Aorta (tissue), 5 donors: ENCODE measurements around the gene VASN. TPM values are rescaled to one million over a fixed set of nuclear protein-coding genes. Genes with fewer than 3 reads are reported as not detected.
A peak's percentile ranks its signal among the peaks of the same experiment; 100 is the strongest.

Experiments used
- ATAC-seq: fragments of 200-7000 bp; cut with Tn5 transposase; one replicate; pipeline ENCODE4 v1.9.1; 2022; ENCODE audit warnings: moderate library complexity; ENCODE audit not compliant: low FRiP score
- DNase-seq, 2 donors: peaks; one replicate each; pipeline ENCODE4 v3.0.0-alpha.2; 2020
- H3K27ac ChIP-seq, 2 donors: one replicate each; pipeline ENCODE4 v1.5.1; 2013; ENCODE audit warnings: low read length in 2 of 2, mild to moderate bottlenecking in 2 of 2, moderate library complexity in 2 of 2, control low read depth in 1 of 2, inconsistent platforms in 1 of 2, low read depth in 1 of 2
- H3K27me3 ChIP-seq, 2 donors: one replicate each; pipeline ENCODE4 v1.6.1; 2013; ENCODE audit warnings: control low read depth in 1 of 2, low read length in 1 of 2, mild to moderate bottlenecking in 1 of 2, moderate library complexity in 1 of 2; ENCODE audit not compliant: insufficient read depth in 2 of 2, control insufficient read depth in 1 of 2
- H3K36me3 ChIP-seq, 2 donors: one replicate each; pipeline ENCODE4 v1.6.1; 2013; ENCODE audit warnings: control low read depth in 1 of 2, low read length in 1 of 2, mild to moderate bottlenecking in 1 of 2; ENCODE audit not compliant: insufficient read depth in 2 of 2, control insufficient read depth in 1 of 2
- H3K4me1 ChIP-seq, 2 donors: one replicate each; pipeline ENCODE4 v1.6.1; 2013; ENCODE audit warnings: low read length in 2 of 2, control low read depth in 1 of 2, mild to moderate bottlenecking in 1 of 2, moderate library complexity in 1 of 2; ENCODE audit not compliant: insufficient read depth in 2 of 2, control insufficient read depth in 1 of 2
- H3K4me3 ChIP-seq, 2 donors: one replicate each; pipeline ENCODE4 v1.5.1; 2013; ENCODE audit warnings: low read length in 2 of 2, control low read depth in 1 of 2, mild to moderate bottlenecking in 1 of 2
- H3K9me3 ChIP-seq: one replicate; pipeline ENCODE4 v1.6.1; 2013; ENCODE audit warnings: mild to moderate bottlenecking, low read length; ENCODE audit not compliant: control insufficient read depth
- WGBS, 2 donors: extraction: QIAGEN DNeasy Blood & Tissue Kit; methylation state at CpG; one replicate each; pipeline ENCODE4 v1.1.7; 2013; 5-methylcytosine and 5-hydroxymethylcytosine counted together
- intact Hi-C, 2 donors: fragments of 100-400 bp; cut with DNase I; formaldehyde crosslinking; loops; one replicate each; pipeline versions ENCODE4 v1.14.2 to v1.15.0; 2022
- polyA plus RNA-seq, 2 donors: library from polyadenylated mRNA; stranded (reverse); fragments of 200-250 nt; gene quantifications; one replicate each; pipeline ENCODE4 v1.2.3, GENCODE V29; 2013
- total RNA-seq, 2 donors: library from RNA; stranded (reverse); fragmentation: NEBNext Ultra II Directional; extraction: Animal tissue kit (Norgen Biotek cat#: 25700); gene quantifications; one replicate each; pipeline ENCODE4 v1.2.1, GENCODE V29; 2021
- donor health status: healthy with polysubstance abuse.
- donor health status: Bipolar disorder and iron deficiency.
- donor health status: DM: no; HTN: no; CAD: no.
- donor health status: DM: no; HTN: no; CAD: no.
- donor health status: DM: yes; HTN: yes; CAD: no.

The VASN gene
- total and polyA plus RNA-seq, 4 donors: 21.7 to 120 (median 59.1) TPM

- ATAC-seq (no peak), DNase-seq (no peak)
- Histone ChIP-seq H3K9me3 (no peaks in the 10 kb centered on the region), H3K36me3 (peaks cover 0 to 11% of the 10 kb centered on the region in 2 donors), H3K27me3 (no peaks in the 10 kb centered on the region), H3K27ac (peak overlapping the region; percentile 33 to 91), H3K4me3 (no peak overlapping the region), H3K4me1 (no peaks in the 10 kb centered on the region)
- WGBS, 2 donors: 12 to 14% methylated on average over 12 of the region's 12 CpGs
- intact Hi-C loops: no loop called here
Measured at GRCh38 chr16:4377573-4378154, 6.0 kb downstream of the VASN start.

GRCh38 chr16:4378161-4378666 is 6.6 kb downstream of the VASN start:
- no peak for ATAC-seq
- 17 to 21% methylated on average over 15 of the region's 15 CpGs for WGBS, 2 donors
- H3K36me3 ChIP-seq: peaks cover 0 to 13% of the 10 kb centered on the region in 2 donors
- intact Hi-C loops: no loop called here
- H3K4me1 ChIP-seq: no peaks in the 10 kb centered on the region
- H3K27ac ChIP-seq: peak overlapping the region; percentile 33 to 91
- no peaks in the 10 kb centered on the region for H3K9me3 ChIP-seq
- DNase-seq: peak; percentile 76 to 91
- no peaks in the 10 kb centered on the region for H3K27me3 ChIP-seq
- no peak overlapping the region for H3K4me3 ChIP-seq

GRCh38 chr16:4378999-4379690 is 7.5 kb downstream of the VASN start:
- Histone ChIP-seq H3K4me3 (no peak overlapping the region), H3K9me3 (no peaks in the 10 kb centered on the region), H3K27me3 (no peaks in the 10 kb centered on the region), H3K4me1 (no peaks in the 10 kb centered on the region), H3K36me3 (peaks cover 0 to 13% of the 10 kb centered on the region in 2 donors), H3K27ac (peak overlapping the region; percentile 57 to 91)
- no peak for ATAC-seq
- WGBS, 2 donors: 73 to 76% methylated on average over 21 of the region's 21 CpGs
- peak in 1 of 2 donors; percentile 48 for DNase-seq
- intact Hi-C loops: no loop called here

GRCh38 chr16:4380119-4381063 is 8.7 kb downstream of the VASN start:
- Histone ChIP-seq H3K9me3 (no peaks in the 10 kb centered on the region), H3K4me3 (no peak overlapping the region), H3K27ac (peak overlapping the region; percentile 50 to 60), H3K4me1 (no peaks in the 10 kb centered on the region), H3K36me3 (peaks cover 0 to 13% of the 10 kb centered on the region in 2 donors), H3K27me3 (no peaks in the 10 kb centered on the region)
- DNase-seq: peak; percentile 75 to 87
- intact Hi-C loops: no loop called here
- WGBS, 2 donors: 20 to 21% methylated on average over 26 of the region's 26 CpGs
- ATAC-seq: peak; percentile 4

- DNase-seq: peak; percentile 67 to 89
- Histone ChIP-seq H3K36me3 (peaks cover 0 to 13% of the 10 kb centered on the region in 2 donors), H3K9me3 (no peaks in the 10 kb centered on the region), H3K4me3 (no peak overlapping the region), H3K27ac (peak overlapping the region in 1 of 2 donors; percentile 60), H3K27me3 (no peaks in the 10 kb centered on the region), H3K4me1 (no peaks in the 10 kb centered on the region)
- intact Hi-C loops: no loop called here
- WGBS, 2 donors: 34% methylated on average over 59 of the region's 59 CpGs
- ATAC-seq: no peak
Measured at GRCh38 chr16:4381072-4381934, 9.7 kb downstream of the VASN start.

GRCh38 chr16:4381935-4382794 is 10.5 kb downstream of the VASN start:
- peak overlapping the region in 1 of 2 donors; percentile 12 for H3K27ac ChIP-seq
- 86 to 88% methylated on average over 54 to 55 of the region's 55 CpGs for WGBS, 2 donors
- no peak for ATAC-seq
- peaks cover 0 to 3% of the 10 kb centered on the region in 2 donors for H3K4me1 ChIP-seq
- no peaks in the 10 kb centered on the region for H3K9me3 ChIP-seq
- intact Hi-C loops: no loop called here
- peaks cover 0 to 13% of the 10 kb centered on the region in 2 donors for H3K36me3 ChIP-seq
- peak in 1 of 2 donors; percentile 50 for DNase-seq
- H3K27me3 ChIP-seq: no peaks in the 10 kb centered on the region
- no peak overlapping the region for H3K4me3 ChIP-seq

- WGBS, 2 donors: 34 to 41% methylated on average over 21 of the region's 21 CpGs
- intact Hi-C loops: no loop called here
- peak in 1 of 2 donors; percentile 51 for DNase-seq
- H3K27me3 ChIP-seq: no peaks in the 10 kb centered on the region
- H3K27ac ChIP-seq: peak overlapping the region in 1 of 2 donors; percentile 12
- H3K36me3 ChIP-seq: peaks cover 0 to 13% of the 10 kb centered on the region in 2 donors
- H3K9me3 ChIP-seq: no peaks in the 10 kb centered on the region
- ATAC-seq: no peak
- no peak overlapping the region for H3K4me3 ChIP-seq
- peaks cover 0 to 6% of the 10 kb centered on the region in 2 donors for H3K4me1 ChIP-seq
Measured at GRCh38 chr16:4382795-4383357, 11.2 kb downstream of the VASN start.
